Activated CD4-positive, alpha-beta T cell treated with anti-CD3 and anti-CD28 coated beads, Interleukin-2, amount 10 ng/mL, durations not matched to agents 24 days and 14 days (primary cell): ENCODE results near the gene FKTN. TPM values are rescaled to one million over a fixed set of nuclear protein-coding genes. Genes with fewer than 3 reads are reported as not detected.

Experiments used
- DNase-seq: peaks from one replicate; pipeline ENCODE4 v3.0.0; 2022
- H3K27ac Mint-ChIP-seq: one replicate; pipeline ENCODE4 v1.8.0; 2022; ENCODE audit warnings: mild to moderate bottlenecking, mixed read lengths
- H3K27me3 Mint-ChIP-seq: one replicate; pipeline ENCODE4 v1.8.0; 2022; ENCODE audit warnings: mixed read lengths
- H3K36me3 Mint-ChIP-seq: one replicate; pipeline ENCODE4 v1.8.0; 2022; ENCODE audit warnings: low read depth, mild to moderate bottlenecking, mixed read lengths
- H3K4me1 Mint-ChIP-seq: one replicate; pipeline ENCODE4 v1.8.0; 2021; ENCODE audit warnings: mixed read lengths
- H3K4me3 Mint-ChIP-seq: one replicate; pipeline ENCODE4 v1.8.0; 2022; ENCODE audit warnings: mild to moderate bottlenecking, moderate library complexity, mixed read lengths
- H3K9me3 Mint-ChIP-seq: one replicate; pipeline ENCODE4 v1.8.0; 2021; ENCODE audit warnings: mixed read lengths
- intact Hi-C: fragments of 100-400 bp; cut with micrococcal nuclease; formaldehyde crosslinking; loops from one replicate; pipeline ENCODE4 v1.15.1; 2023
- total RNA-seq: library from RNA; stranded (reverse); gene quantifications from 2 replicates; pipeline ENCODE4 v1.2.3, GENCODE V29; 2022

Gene FKTN
- total RNA-seq, 1 donor from 2014 or later: 17.4 TPM

- intact Hi-C loops: no loop called here
- Mint-ChIP-seq H3K4me1 (no peaks in the 10 kb centered on the region), H3K27ac (no peak overlapping the region), H3K36me3 (no peaks in the 10 kb centered on the region), H3K9me3 (no peaks in the 10 kb centered on the region), H3K27me3 (peaks cover 6% of the 10 kb centered on the region), H3K4me3 (no peak overlapping the region)
- no peak for DNase-seq
These were observed 120.2 kb downstream of the FKTN start for GRCh38 chr9:105678163-105678562.

GRCh38 chr9:105678781-105679180, 120.8 kb downstream of the FKTN start:
- DNase-seq: no peak
- Mint-ChIP-seq H3K4me3 (no peak overlapping the region), H3K27me3 (peaks cover 6% of the 10 kb centered on the region), H3K9me3 (no peaks in the 10 kb centered on the region), H3K36me3 (no peaks in the 10 kb centered on the region), H3K4me1 (no peaks in the 10 kb centered on the region), H3K27ac (no peak overlapping the region)
- intact Hi-C loops: no loop called here

- DNase-seq: no peak
- Mint-ChIP-seq H3K9me3 (no peaks in the 10 kb centered on the region), H3K4me1 (no peaks in the 10 kb centered on the region), H3K36me3 (no peaks in the 10 kb centered on the region), H3K27ac (no peak overlapping the region), H3K27me3 (peaks cover 6% of the 10 kb centered on the region), H3K4me3 (no peak overlapping the region)
- intact Hi-C loops: no loop called here
These were observed 121.5 kb downstream of the FKTN start for GRCh38 chr9:105679257-105680022.

GRCh38 chr9:105681313-105681712, 123.4 kb downstream of the FKTN start:
- Mint-ChIP-seq H3K9me3 (no peaks in the 10 kb centered on the region), H3K27ac (no peak overlapping the region), H3K4me3 (no peak overlapping the region), H3K27me3 (peaks cover 7% of the 10 kb centered on the region), H3K36me3 (no peaks in the 10 kb centered on the region), H3K4me1 (no peaks in the 10 kb centered on the region)
- intact Hi-C loops: no loop called here
- no peak for DNase-seq

GRCh38 chr9:105681724-105682123, 123.8 kb downstream of the FKTN start:
- H3K4me3 Mint-ChIP-seq: no peak overlapping the region

GRCh38 chr9:105683688-105684275, 125.9 kb downstream of the FKTN start:
- H3K27me3 Mint-ChIP-seq: peaks cover 13% of the 10 kb centered on the region
- intact Hi-C loops: no loop called here

More at GRCh38 chr9:105681724-105682123, 123.8 kb downstream of the FKTN start:
- intact Hi-C loops: no loop called here
- Mint-ChIP-seq H3K36me3 (no peaks in the 10 kb centered on the region), H3K4me1 (no peaks in the 10 kb centered on the region), H3K9me3 (no peaks in the 10 kb centered on the region), H3K27ac (no peak overlapping the region), H3K27me3 (peaks cover 7% of the 10 kb centered on the region)
- no peak for DNase-seq

GRCh38 chr9:105686936-105687335, 129.0 kb downstream of the FKTN start:
- H3K27ac Mint-ChIP-seq: no peak overlapping the region
- peaks cover 26% of the 10 kb centered on the region for H3K27me3 Mint-ChIP-seq
- no peaks in the 10 kb centered on the region for H3K4me1 Mint-ChIP-seq
- H3K36me3 Mint-ChIP-seq: no peaks in the 10 kb centered on the region
- no peaks in the 10 kb centered on the region for H3K9me3 Mint-ChIP-seq
- no peak overlapping the region for H3K4me3 Mint-ChIP-seq
- no peak for DNase-seq
- intact Hi-C loops: no loop called here

More at GRCh38 chr9:105683688-105684275, 125.9 kb downstream of the FKTN start:
- Mint-ChIP-seq H3K36me3 (no peaks in the 10 kb centered on the region), H3K4me3 (no peak overlapping the region), H3K4me1 (no peaks in the 10 kb centered on the region), H3K9me3 (no peaks in the 10 kb centered on the region), H3K27ac (no peak overlapping the region)
- DNase-seq: no peak

Other genes starting within 250 kb of the FKTN start
- gene FSD1L, start 110.1 kb upstream of the FKTN start, total RNA-seq: 4.4 and 4.8 TPM in 2 replicates
- gene TAL2, start 104.3 kb downstream of the FKTN start, total RNA-seq: not detected in 2 replicates
- 10.9 and 12.0 TPM in 2 replicates for gene TMEM38B, start 136.4 kb downstream of the FKTN start, total RNA-seq